ENCODE measurements around the gene MTG2.

MTG2 gene

DNA sequence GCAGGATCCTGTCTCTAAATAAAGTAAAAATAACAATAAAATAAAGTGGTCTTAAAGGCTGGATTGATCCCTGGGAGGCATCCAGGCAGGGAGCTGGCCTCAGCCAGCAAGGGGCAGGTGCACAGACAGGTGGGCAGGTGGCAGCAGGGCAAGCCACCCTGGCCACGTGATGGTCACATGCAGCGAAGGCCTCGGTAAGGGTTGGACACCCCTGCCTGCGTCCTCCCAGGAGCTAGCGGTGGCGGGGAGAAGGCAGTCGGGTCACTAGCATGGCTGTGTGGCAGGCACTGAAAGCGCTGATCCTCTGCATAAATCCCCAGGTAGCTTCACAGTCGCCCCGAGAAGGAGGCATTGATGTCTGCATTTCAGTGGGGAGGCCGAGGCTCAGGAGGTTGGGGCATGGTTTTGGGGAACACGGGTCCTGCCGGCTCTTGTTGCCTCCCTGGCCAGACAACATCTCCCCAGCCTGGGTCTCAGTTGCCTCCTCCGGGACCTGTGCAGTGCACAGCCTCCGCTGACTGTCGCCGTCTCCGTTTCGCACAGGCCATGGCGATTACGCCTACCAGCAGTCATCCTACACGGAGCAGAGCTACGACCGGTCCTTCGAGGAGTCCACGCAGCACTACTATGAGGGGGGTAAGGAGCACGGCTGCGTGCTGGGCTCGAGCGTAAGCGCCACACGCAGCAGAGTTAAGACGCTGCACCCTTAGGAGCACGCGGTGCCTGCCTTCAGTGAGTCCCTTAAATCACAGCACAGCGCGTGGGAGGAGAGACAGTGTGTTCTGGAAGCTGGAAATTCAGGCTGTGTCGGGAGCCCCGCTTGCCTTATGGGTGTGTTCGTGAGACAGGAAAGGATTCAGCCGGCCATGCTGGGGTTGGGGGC is 17.7 kb upstream of the MTG2 start:
- no peak for DNase-seq (ENCODE audit: extremely low read depth, low read depth)
- TF ChIP-seq, protein P1, sequence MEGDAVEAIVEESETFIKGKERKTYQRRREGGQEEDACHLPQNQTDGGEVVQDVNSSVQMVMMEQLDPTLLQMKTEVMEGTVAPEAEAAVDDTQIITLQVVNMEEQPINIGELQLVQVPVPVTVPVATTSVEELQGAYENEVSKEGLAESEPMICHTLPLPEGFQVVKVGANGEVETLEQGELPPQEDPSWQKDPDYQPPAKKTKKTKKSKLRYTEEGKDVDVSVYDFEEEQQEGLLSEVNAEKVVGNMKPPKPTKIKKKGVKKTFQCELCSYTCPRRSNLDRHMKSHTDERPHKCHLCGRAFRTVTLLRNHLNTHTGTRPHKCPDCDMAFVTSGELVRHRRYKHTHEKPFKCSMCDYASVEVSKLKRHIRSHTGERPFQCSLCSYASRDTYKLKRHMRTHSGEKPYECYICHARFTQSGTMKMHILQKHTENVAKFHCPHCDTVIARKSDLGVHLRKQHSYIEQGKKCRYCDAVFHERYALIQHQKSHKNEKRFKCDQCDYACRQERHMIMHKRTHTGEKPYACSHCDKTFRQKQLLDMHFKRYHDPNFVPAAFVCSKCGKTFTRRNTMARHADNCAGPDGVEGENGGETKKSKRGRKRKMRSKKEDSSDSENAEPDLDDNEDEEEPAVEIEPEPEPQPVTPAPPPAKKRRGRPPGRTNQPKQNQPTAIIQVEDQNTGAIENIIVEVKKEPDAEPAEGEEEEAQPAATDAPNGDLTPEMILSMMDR (IDR thresholded peaks at IDR 0.05; ENCODE audit: low read depth, low read length) = no peak

DNA sequence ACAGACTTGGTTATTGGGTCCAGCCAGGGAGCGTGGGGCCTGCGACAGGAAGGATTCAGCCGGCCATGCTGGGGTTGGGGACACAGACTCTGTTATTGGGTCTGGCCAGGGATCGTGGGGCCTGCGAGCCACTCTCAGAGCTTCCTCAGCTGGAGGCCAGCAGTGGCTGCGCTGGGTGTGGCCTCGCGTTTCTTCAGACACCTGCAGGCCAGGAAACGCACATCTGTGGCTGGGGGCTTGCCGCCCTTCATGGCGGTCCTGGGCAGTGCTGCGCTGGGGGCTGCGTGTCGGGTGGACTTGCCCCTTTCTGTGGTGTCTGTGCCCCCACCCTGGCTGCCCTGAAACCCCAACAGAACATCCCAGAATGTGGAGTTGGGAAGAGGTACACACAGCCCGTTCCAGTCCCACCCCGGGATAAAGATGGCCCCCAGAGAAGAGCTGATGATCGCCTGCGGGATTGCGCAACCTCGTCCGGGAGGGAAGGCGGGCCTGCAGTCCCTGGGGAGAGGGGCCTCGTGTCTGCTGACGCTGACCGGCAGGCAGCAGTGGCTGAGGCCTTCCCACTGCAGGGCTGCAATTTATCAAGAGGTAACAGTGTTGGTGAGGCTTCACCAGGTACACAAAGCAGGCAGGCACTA is 16.9 kb upstream of the MTG2 start:
- TF ChIP-seq, protein P1 (IDR thresholded peaks at IDR 0.05; ENCODE audit: low read depth, low read length) = no peak
- DNase-seq (ENCODE audit: extremely low read depth, low read depth) = no peak

DNA sequence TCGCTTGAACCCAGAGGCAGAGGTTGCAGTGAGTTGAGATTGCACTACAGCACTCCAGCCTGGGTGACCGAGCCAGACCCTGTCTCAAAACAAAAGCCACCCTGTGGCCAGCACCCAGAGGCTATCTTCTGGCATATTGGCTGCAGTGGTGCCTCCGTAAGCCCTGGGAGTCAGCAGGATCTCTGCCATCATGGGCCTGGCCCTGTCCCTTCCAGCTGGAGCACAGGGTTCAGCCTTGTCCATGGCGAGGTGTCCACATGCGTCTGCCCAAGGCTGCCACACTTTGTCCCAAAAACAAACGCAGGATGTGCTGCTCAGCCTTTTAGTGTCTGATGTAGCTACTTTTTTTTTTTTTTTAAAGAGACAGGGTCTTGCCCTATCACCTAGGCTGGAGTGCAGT is 15.4 kb upstream of the MTG2 start:
- no peak for DNase-seq (ENCODE audit: extremely low read depth, low read depth)

DNA sequence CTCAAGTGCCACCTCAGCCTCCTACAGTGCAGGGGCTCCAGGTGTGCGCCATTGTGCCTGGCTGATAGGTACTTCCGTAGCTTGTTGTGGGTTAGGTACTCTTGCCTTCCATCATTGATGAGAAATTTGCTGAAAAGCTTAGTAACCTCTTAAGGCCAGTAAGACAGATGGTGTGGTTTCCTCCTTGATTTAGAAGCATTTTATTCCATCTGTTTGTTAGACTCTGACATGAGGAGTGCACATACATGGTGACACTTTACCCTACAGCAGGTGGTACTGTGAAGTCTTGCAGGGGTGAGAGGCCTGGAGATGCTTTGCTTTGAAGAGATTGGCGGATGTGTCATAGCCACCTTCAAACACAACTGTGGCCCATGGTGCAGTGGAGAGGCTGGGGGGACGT is 14.8 kb upstream of the MTG2 start:
- DNase-seq (ENCODE audit: extremely low read depth, low read depth) = no peak
- TF ChIP-seq, protein P1 (IDR thresholded peaks at IDR 0.05; ENCODE audit: low read depth, low read length) = no peak

More for the DNA sequence above, 15.4 kb upstream of the MTG2 start:
- TF ChIP-seq, protein P1 (IDR thresholded peaks at IDR 0.05; ENCODE audit: low read depth, low read length) = no peak

DNA sequence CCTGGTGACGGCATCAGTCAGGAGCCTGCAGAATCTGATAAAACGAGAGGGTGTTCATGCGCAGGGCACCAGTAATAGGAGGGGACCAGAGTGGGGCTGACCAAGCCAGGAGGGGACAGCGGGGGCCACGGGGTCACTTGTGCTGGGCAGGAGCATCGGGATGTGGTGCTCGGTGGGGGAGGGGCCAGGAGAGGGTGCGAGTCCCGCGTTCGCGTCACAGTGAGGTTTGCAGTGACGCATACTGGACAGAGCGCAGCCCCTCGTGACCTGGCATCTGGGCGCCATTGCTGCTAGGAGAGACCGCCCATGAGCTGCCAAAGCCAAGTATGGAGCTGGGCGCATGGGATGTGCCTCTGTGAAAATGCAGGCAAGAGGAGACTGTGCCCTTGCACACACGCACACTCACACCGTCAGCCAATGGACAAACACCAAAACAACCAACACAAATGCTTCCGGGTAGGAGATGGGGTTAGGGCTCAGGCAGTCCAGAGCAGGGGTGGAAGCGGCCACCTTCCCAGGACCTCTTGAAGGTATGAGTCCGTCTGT is 13.9 kb upstream of the MTG2 start:
- DNase-seq (ENCODE audit: extremely low read depth, low read depth) = no peak
- TF ChIP-seq, protein P1 (IDR thresholded peaks at IDR 0.05; ENCODE audit: low read depth, low read length) = no peak

DNA sequence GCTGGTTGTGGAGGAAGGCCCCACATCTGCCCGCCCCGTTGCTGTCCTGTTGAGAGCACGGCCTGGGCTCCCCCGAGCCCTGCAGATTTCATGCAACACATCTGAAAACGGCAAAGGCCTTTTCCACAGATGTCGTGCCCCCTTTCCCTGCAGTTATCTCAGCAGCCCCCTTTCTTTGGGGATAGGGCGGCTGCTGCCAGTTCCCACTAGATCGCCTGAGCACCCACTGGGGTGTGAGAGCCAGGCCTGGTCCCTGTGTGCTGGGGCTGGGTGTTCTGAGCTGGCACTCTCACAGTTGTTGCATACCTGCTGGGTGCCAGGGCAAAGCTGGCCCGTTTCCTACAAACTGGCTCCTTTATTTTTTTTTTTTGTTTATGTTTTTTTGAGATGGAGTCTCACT is 12.3 kb upstream of the MTG2 start:
- DNase-seq (ENCODE audit: extremely low read depth, low read depth) = no peak
- TF ChIP-seq, protein P1 (IDR thresholded peaks at IDR 0.05; ENCODE audit: low read depth, low read length) = no peak

DNA sequence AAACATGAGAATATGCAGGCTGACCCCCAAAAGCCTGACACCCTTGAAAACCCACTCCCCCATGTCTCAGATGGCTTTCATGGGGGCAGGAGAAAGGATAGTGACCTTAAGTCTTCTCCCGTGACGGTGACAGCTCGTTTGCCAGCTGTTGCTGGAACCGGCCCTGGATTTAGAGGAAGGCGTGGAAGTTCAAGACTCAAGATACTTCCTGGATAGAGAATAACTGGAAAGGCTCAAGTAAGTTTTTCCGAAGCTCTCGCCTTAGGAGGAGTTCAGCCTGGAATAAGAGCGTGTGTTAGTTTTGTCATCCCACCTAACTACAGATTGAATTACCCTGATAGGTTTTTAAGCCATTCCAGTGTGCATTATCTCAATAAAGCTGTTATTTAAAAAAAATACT is 11.6 kb upstream of the MTG2 start:
- DNase-seq (ENCODE audit: extremely low read depth, low read depth) = no peak
- TF ChIP-seq, protein P1 (IDR thresholded peaks at IDR 0.05; ENCODE audit: low read depth, low read length) = no peak
